Gastroesophageal sphincter (tissue), 3 donors: ENCODE results near the gene SUPV3L1.

Experiments
- EP300 ChIP-seq: sonication (generic); formaldehyde crosslinking; IDR thresholded peaks from one replicate; pipeline ENCODE4 v1.6.1; 2017; ENCODE audit warnings: antibody characterized with exemption, mild to moderate bottlenecking
- POLR2A ChIP-seq, 2 donors: fragments of 450-650 bp; IDR thresholded peaks; one replicate each; pipeline ENCODE4 v1.6.1; 2017; ENCODE audit warnings: antibody characterized with exemption in 2 of 2, mild to moderate bottlenecking in 2 of 2, moderate library complexity in 1 of 2
- POLR2AphosphoS5 ChIP-seq: sonication (generic); formaldehyde crosslinking; IDR thresholded peaks from one replicate; pipeline ENCODE4 v1.6.1; 2017; ENCODE audit warnings: antibody characterized with exemption
- TF ChIP-seq, protein P1 (sequence below), 4 experiments: fragments of 200-600 bp in 2 of 4; fragments of 450-650 bp in 2 of 4; sonication (generic) in 1 of 4; IDR thresholded peaks; one replicate each; pipeline ENCODE4 v1.5.1; 2017 to 2019; ENCODE audit warnings: antibody characterized with exemption in 4 of 4, mild to moderate bottlenecking in 2 of 4, moderate library complexity in 2 of 4

DNA sequence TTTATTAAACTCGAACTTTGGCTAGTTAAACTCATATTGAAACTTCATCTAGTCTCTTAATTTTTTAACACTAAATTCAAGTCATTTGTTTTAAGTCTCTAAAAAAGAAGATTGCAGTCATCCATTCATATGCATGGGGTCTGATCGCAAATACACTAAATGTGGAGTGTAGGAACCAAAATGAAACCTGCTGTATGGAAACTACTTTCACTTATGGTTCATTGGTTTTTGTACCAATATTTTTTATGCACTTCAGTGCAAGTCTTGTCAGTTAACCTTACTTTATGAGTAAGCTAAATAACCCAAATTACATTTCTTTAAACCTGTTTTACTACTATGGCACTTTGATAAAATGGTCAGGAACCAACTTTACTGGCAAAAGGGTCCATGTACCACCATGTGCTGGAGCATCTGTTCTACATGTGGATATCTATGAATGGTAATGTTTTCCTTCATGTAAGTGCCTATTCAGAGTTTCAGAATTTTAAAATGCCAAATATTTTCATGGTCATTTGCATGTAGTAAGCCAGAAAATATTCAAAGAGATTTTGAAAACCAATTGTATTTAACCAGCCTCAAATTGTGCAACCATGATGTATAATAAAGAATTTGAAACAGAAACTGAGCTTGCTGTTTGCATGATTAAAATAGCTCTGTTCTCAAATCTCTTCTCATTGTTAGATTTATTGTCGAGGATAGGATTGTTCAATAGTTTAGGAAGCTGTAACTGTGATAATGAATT lies 7.6 kb upstream of the SUPV3L1 start:
- TF ChIP-seq POLR2AphosphoS5 (no peak), EP300 (no peak), POLR2A (IDR thresholded peaks at IDR 0.05) (no peak)
- TF ChIP-seq, protein P1, sequence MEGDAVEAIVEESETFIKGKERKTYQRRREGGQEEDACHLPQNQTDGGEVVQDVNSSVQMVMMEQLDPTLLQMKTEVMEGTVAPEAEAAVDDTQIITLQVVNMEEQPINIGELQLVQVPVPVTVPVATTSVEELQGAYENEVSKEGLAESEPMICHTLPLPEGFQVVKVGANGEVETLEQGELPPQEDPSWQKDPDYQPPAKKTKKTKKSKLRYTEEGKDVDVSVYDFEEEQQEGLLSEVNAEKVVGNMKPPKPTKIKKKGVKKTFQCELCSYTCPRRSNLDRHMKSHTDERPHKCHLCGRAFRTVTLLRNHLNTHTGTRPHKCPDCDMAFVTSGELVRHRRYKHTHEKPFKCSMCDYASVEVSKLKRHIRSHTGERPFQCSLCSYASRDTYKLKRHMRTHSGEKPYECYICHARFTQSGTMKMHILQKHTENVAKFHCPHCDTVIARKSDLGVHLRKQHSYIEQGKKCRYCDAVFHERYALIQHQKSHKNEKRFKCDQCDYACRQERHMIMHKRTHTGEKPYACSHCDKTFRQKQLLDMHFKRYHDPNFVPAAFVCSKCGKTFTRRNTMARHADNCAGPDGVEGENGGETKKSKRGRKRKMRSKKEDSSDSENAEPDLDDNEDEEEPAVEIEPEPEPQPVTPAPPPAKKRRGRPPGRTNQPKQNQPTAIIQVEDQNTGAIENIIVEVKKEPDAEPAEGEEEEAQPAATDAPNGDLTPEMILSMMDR (IDR thresholded peaks at IDR 0.05), result no peak
